NCI-H748 treated with DMSO at 0.1 percent for 48 hours (cell line): ENCODE results near the gene PARVB.

ENCODE experiments used
- DNase-seq: peaks from one replicate; lab custom pipeline; 2025; lab: John Stamatoyannopoulos, UW

Gene PARVB

DNA sequence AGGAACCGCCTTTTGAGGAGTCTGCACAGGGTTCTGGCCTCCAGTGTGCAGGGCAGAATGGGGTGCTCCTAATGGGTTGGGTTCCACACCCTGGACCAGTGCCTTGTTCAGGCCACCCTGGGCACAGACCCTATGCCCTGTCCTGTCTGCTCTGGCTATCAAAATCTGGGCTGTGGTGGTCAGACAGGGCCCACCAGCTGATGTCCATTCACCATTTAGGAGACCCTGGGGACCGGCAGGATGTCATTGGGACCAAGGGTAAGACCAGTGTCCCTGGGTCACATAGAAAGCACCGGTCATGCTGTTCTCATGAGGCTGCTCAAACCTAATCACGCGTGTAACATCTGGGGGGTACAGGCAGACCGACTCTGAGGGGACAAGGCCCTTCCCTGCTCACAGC is 194.0 kb downstream of the PARVB start:
- no peak for DNase-seq

DNA sequence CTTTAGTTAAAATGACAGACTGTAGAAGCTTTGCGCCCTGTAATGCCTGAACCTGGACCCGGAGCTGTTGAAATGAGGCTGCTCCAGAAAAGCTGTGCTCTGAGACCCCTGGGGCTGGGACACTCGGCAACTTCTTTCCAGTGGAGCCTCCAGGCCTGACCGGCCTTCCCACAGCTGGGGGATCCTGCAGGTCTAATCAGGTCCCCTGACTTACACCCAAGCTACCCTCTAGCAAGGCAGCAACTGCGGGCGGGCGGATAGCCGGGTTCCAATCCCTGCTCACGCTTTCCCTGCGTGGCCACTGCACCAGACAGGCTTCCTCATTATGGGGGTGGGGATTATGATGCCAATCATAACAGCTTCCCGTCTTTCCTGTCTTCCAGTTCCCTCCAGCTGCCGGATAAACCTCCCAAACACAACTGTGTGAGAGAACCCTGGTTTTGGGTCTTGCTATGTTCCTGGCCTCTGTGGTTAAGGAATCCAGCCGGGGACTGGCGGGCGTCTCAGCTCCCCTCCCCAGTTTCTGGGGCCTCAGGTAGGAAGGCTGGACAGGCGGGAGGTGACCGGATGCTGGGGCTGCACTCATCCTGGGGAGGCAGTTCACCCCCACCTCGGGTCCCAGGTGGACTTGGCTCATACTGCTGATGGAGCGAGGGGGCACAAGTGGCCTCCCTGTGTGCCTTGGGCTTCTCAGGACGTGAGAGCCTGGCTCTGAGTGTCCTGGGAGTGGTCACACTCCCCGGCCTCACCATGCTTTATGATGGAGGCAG is 195.2 kb downstream of the PARVB start:
- DNase-seq: no peak

DNA sequence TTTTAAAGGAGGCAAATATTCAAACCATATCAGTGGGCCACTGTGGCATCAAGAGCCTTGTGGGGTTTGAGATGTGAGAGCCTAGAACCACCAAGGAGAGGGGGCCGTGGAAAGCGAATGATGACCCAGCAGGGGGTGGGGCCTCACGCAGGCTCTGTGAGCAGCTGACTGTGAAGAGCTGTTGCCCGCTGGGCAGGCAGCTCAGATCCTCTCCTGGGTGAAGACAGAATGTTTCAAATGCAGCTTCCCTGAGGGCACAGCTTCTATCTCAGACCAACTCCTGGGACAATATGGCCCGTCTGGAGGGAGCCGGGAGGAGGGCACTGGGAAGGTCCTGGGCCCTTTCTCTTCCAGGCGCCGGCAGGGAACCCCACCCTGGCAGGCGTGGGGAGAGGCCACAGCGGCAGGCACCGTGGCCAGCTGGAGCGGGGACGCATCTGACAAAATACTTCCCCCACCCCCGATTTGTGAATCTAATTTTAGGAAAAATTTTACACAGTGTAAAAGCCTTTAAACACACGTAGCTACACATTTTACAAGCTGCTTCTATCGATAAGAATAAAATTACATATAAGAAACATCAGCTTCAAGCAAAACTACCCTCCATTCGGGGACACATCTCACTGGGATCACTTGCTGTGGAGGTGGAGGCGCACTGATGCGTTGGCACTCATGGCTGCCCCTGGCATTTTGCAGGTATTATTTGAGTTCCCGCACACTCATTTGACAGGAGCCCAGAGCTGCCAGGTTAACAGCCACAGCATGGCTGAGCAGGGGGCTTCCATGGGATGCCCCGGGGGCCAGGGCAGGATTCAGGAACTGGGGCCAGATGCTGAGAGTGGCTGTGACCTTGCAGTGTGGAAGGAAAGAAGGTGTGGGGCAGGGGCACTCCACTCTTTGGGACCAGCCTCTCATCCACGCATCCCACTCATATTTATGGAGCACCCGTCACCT is 196.9 kb downstream of the PARVB start:
- no peak for DNase-seq

DNA sequence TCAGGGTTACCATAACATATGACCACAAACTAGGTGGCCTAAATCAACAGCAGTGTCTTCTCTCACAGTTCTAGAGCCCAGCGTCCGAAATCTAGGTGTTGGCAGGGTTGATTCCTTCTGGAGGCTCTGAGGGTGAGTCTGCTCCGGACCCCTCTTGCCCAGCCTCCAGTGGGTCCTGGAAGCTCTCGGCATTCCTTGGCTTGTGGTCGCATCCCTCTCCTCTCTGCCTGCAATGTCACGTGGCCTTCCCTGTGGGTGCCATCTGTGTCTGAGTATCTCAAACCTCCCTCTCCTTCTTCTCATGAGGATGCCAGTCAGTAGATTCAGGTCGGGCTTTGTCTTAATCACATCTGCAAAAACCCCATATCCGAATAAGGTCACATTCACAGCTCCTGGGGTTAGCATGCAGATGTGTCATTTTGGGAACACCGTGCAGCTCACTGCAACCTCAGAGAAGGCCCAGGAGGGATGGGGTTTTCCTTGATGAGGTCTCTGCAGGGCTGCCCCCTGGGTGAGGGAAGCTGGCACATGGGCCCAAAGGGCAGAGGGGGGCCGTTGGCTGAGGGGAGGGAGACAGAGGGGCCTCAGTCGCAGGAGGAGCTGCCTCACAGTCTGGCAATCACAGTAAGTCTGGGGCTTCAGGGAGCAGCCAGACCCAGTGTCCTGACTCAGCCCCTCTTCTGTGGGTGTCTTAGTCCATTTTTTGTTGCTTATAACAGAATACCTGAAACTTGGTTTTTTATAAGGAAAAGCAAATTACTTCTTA is 197.8 kb downstream of the PARVB start:
- no peak for DNase-seq
